GM12878 (cell line): ENCODE measurements around the gene CXorf58. TPM values are rescaled to one million over a fixed set of nuclear protein-coding genes. Genes with fewer than 3 reads are reported as not detected.

Experiments used
- ATAC-seq: fragments of 200-7000 bp; cut with Tn5 transposase; 3 replicates; pipeline ENCODE4 v1.9.1; 2020; ENCODE audit warnings: mild to moderate bottlenecking, moderate library complexity
- BruUV-seq: library from RNA; stranded (reverse); fragments of 400-500 nt; replicated peaks from 2 replicates; lab custom pipeline; 2021; lab: Mats Ljungman, UMichigan
- CTCF ChIA-PET: fragments of 300-600 bp; sonication (Branson Sonifier 250); formaldehyde crosslinking; extraction: SDS; loops from one replicate; lab custom pipeline; 2021; ENCODE audit warnings: inconsistent platforms; lab: Yijun Ruan, JAX
- POLR2A ChIA-PET: fragments of 350-600 bp; formaldehyde crosslinking; extraction: SDS; loops from one replicate; lab custom pipeline; 2021; ENCODE audit warnings: inconsistent platforms; lab: Charles Lee
- RAD21 ChIA-PET: fragments of 300-600 bp; sonication (Branson Sonifier 250); formaldehyde crosslinking; loops from one replicate; lab custom pipeline; 2023; ENCODE audit warnings: antibody characterized with exemption; ENCODE audit not compliant: unreplicated experiment; lab: Charles Lee
- SMC1A ChIA-PET: fragments of 300-600 bp; sonication (Branson Sonifier 250); formaldehyde crosslinking; loops from one replicate; lab custom pipeline; 2023; ENCODE audit not compliant: unreplicated experiment, uncharacterized antibody; lab: Charles Lee
- DNase-seq: peaks from one replicate; pipeline ENCODE4 v3.0.0-alpha.2; 2011; ENCODE audit warnings: low read depth, low spot score
- FAIRE-seq: peaks from 3 replicates; lab custom pipeline; 2011; peaks lifted over from hg19 to GRCh38; lab: Jason Lieb, UNC
- H2AFZ ChIP-seq: 2 replicates; pipeline ENCODE4 v1.6.0; 2011; ENCODE audit warnings: low read depth, low read length, control low read depth; ENCODE audit not compliant: control insufficient read depth
- H3K27ac ChIP-seq: 2 replicates; pipeline ENCODE4 v1.5.1; 2011; ENCODE audit warnings: control low read depth; ENCODE audit not compliant: control insufficient read depth, insufficient read depth
- H3K27me3 ChIP-seq, 2 experiments: replicated peaks in 1 of 2; 2 replicates each; pipeline versions ENCODE4 v1.6.0 to v1.6.1; 2011; ENCODE audit warnings: low read length in 1 of 2; ENCODE audit not compliant: control insufficient read depth in 2 of 2, insufficient read depth in 2 of 2
- H3K36me3 ChIP-seq, 2 experiments: 2 replicates each; pipeline ENCODE4 v1.5.1; 2011; ENCODE audit warnings: low read length in 1 of 2; ENCODE audit not compliant: control insufficient read depth in 2 of 2, insufficient read depth in 2 of 2
- H3K4me1 ChIP-seq: 2 replicates; pipeline ENCODE4 v1.6.1; 2011; ENCODE audit warnings: mild to moderate bottlenecking, low read length, moderate library complexity, mixed read lengths; ENCODE audit not compliant: control insufficient read depth, insufficient read depth
- H3K4me2 ChIP-seq: 2 replicates; pipeline ENCODE4 v1.6.0; 2011; ENCODE audit warnings: control low read depth; ENCODE audit not compliant: control insufficient read depth, insufficient read depth
- H3K4me3 ChIP-seq: fragments of 200-600 bp; sonication (generic); 2 replicates; pipeline ENCODE4 v1.5.1; 2016
- H3K79me2 ChIP-seq: 2 replicates; pipeline ENCODE4 v1.6.0; 2011; ENCODE audit warnings: low read length; ENCODE audit not compliant: control insufficient read depth, insufficient read depth
- H3K9ac ChIP-seq: 2 replicates; pipeline ENCODE4 v1.8.0; 2011; ENCODE audit warnings: low read length, control low read depth, mixed read lengths; ENCODE audit not compliant: control insufficient read depth, insufficient read depth
- H3K9me3 ChIP-seq: replicated peaks from 3 replicates; pipeline ENCODE4 v1.5.1; 2011; ENCODE audit warnings: mild to moderate bottlenecking, low read length; ENCODE audit not compliant: control insufficient read depth, insufficient read depth
- H4K20me1 ChIP-seq: 2 replicates; pipeline ENCODE4 v1.6.0; 2011; ENCODE audit not compliant: control insufficient read depth, insufficient read depth
- ATF2 ChIP-seq: IDR thresholded peaks from 2 replicates; pipeline ENCODE4 v1.6.1; 2012; ENCODE audit warnings: low read length, inconsistent platforms
- BRCA1 ChIP-seq: IDR thresholded peaks from 2 replicates; pipeline ENCODE4 v1.6.1; 2011; ENCODE audit warnings: low read depth, low read length, improper control_type of control experiment
- DPF2 ChIP-seq: fragments of 450-650 bp; IDR thresholded peaks from 2 replicates; pipeline ENCODE4 v1.6.1; 2017; ENCODE audit warnings: mild to moderate bottlenecking
- ELK1 ChIP-seq: IDR thresholded peaks from 2 replicates; pipeline ENCODE4 v1.6.1; 2012; ENCODE audit warnings: low read depth, low read length, improper control_type of control experiment
- FOS ChIP-seq: IDR thresholded peaks from 3 replicates; pipeline ENCODE4 v1.6.1; 2011; ENCODE audit warnings: borderline replicate concordance; ENCODE audit not compliant: insufficient read length; ENCODE audit errors: extremely low read depth
- MEF2A ChIP-seq: IDR thresholded peaks from 2 replicates; pipeline ENCODE4 v1.6.1; 2011; ENCODE audit warnings: low read depth, mild to moderate bottlenecking, low read length, moderate library complexity; ENCODE audit not compliant: insufficient read depth
- MYC ChIP-seq: IDR thresholded peaks from 2 replicates; pipeline ENCODE4 v1.6.1; 2011; ENCODE audit warnings: mild to moderate bottlenecking, low read length, moderate library complexity, inconsistent platforms; ENCODE audit not compliant: insufficient read depth, insufficient replicate concordance, insufficient read length, severe bottlenecking
- NFYB ChIP-seq: IDR thresholded peaks from 2 replicates; pipeline ENCODE4 v1.6.1; 2011; ENCODE audit warnings: low read depth, mild to moderate bottlenecking, low read length, improper control_type of control experiment, moderate library complexity; ENCODE audit not compliant: insufficient read depth
- PKNOX1 ChIP-seq: fragments of 450-650 bp; IDR thresholded peaks from 2 replicates; pipeline ENCODE4 v1.6.1; 2016; ENCODE audit warnings: mild to moderate bottlenecking
- POU2F2 ChIP-seq: IDR thresholded peaks from 3 replicates; pipeline ENCODE4 v1.6.1; 2011; ENCODE audit warnings: low read depth, mild to moderate bottlenecking, low read length, borderline replicate concordance
- RBBP5 ChIP-seq: fragments of 200-600 bp; sonication (generic); conservative IDR thresholded peaks from 2 replicates; pipeline ENCODE4 v1.6.1; 2016
- SMAD1 ChIP-seq: fragments of 450-650 bp; IDR thresholded peaks from 2 replicates; pipeline ENCODE4 v1.6.1; 2018; ENCODE audit warnings: mild to moderate bottlenecking, low read depth; ENCODE audit not compliant: partially characterized antibody
- STAT1 ChIP-seq: fragments of 450-650 bp; conservative IDR thresholded peaks from 2 replicates; pipeline ENCODE4 v1.6.1; 2014; ENCODE audit warnings: antibody characterized with exemption, mild to moderate bottlenecking
- TARDBP ChIP-seq: IDR thresholded peaks from 2 replicates; pipeline ENCODE4 v1.6.1; 2016; ENCODE audit warnings: borderline replicate concordance
- WGBS: methylation state at CpG from one replicate; pipeline ENCODE4 v1.1.6; 2016; ENCODE audit warnings: low lambda C conversion rate; ENCODE audit not compliant: insufficient replicate concordance, insufficient coverage; ENCODE audit errors: missing lambda C conversion rate; 5-methylcytosine and 5-hydroxymethylcytosine counted together
- in situ Hi-C: fragments of 300-500 bp; cut with MboI; formaldehyde crosslinking; loops from 9 replicates; pipeline ENCODE4 v1.14.3; 2018; ENCODE audit warnings: mixed read lengths
- intact Hi-C: fragments of 100-400 bp; cut with micrococcal nuclease; formaldehyde crosslinking; loops from one replicate; pipeline ENCODE4 v1.14.2; 2022; ENCODE audit not compliant: unreplicated experiment
- polyA plus RNA-seq, 11 experiments: library from polyadenylated mRNA; depleted of rRNA in 4 of 11; unstranded in 6 of 11; stranded (reverse) in 5 of 11; fragments of >200 nt; fragmentation: Nextera tagmentation in 4 of 11; fragmentation: Illumina TruSeq in 1 of 11; extraction: Ambion mirVana in 4 of 11; extraction: Trizol in 1 of 11; gene quantifications; 1 replicate in 1 of 11; 2 replicates in 10 of 11; pipeline versions ENCODE4 v1.2.1 to v1.2.3, GENCODE V29; 2011 to 2016; ENCODE audit warnings: inconsistent platforms in 2 of 11, missing spikeins in 2 of 11, low read depth in 1 of 11
- total RNA-seq, 4 experiments: library from RNA; depleted of rRNA in 3 of 4; stranded (reverse); fragments of >200 nt in 3 of 4; fragmentation: Illumina TruSeq in 1 of 4; extraction: Trizol in 1 of 4; gene quantifications; 2 replicates each; pipeline versions ENCODE4 v1.2.1 to v1.2.3, GENCODE V29; 2013 to 2021
- TF ChIP-seq, protein P1 (sequence below), 3 experiments: IDR thresholded peaks in 2 of 3; conservative IDR thresholded peaks in 1 of 3; 2 replicates each; pipeline ENCODE4 v1.5.1; 2011; ENCODE audit warnings: low read depth in 3 of 3, low read length in 3 of 3, mild to moderate bottlenecking in 3 of 3, control low read depth in 2 of 3, moderate library complexity in 2 of 3, inconsistent platforms in 1 of 3, mixed read lengths in 1 of 3; ENCODE audit not compliant: control insufficient read depth in 2 of 3, insufficient read depth in 1 of 3; ENCODE audit errors: extremely low read depth in 1 of 3

CXorf58 gene
- total and polyA plus RNA-seq, 10 of the 15 experiments (the other 5 are each of a cell fraction or from before 2014, with no cell fraction given) = 0.10 to 0.24 (median 0.13) TPM; not detected in 5

GRCh38 chrX:23898412-23898959 is 9.3 kb upstream of the CXorf58 start:
- WGBS = 52% methylated on average over 3 of the region's 3 CpGs
- H3K36me3 ChIP-seq = no peaks in the 10 kb centered on the region
- ChIA-PET SMC1A (interaction anchor here (0.6 to 1.0 kb wide), 3 partner anchors 10 to 165 kb away, joined by 3 to 4 read pairs (median 3); no protein-coding TSS in a partner anchor), CTCF (no interaction called here), POLR2A (interaction anchor here (0.7 kb wide), 1 partner anchor 568 kb away, joined by 4 read pairs; no protein-coding TSS in a partner anchor), RAD21 (interaction anchor here (1.2 kb wide), 1 partner anchor 116 kb away, joined by 6 read pairs; the partner anchor contains the start of gene SAT1)
- peaks cover 2% of the 10 kb centered on the region for H3K79me2 ChIP-seq
- no peak overlapping the region for H3K9ac ChIP-seq
- H3K4me3 ChIP-seq = no peak overlapping the region
- FAIRE-seq (no peak), ATAC-seq (no peak), DNase-seq (no peak)
- H4K20me1 ChIP-seq = no peaks in the 10 kb centered on the region
- TF ChIP-seq MYC = no peak
- no peak for TF ChIP-seq BRCA1
- TF ChIP-seq SMAD1 = no peak
- no peak for TF ChIP-seq FOS
- TF ChIP-seq DPF2 = no peak
- TF ChIP-seq NFYB = no peak
- TF ChIP-seq STAT1 = no peak
- TF ChIP-seq MEF2A = no peak
- no peak for TF ChIP-seq ATF2
- TF ChIP-seq ELK1 = no peak
- TF ChIP-seq POU2F2 = no peak
- TF ChIP-seq PKNOX1 = no peak
- no peak for TF ChIP-seq RBBP5
- TF ChIP-seq TARDBP = no peak
- TF ChIP-seq, protein P1, sequence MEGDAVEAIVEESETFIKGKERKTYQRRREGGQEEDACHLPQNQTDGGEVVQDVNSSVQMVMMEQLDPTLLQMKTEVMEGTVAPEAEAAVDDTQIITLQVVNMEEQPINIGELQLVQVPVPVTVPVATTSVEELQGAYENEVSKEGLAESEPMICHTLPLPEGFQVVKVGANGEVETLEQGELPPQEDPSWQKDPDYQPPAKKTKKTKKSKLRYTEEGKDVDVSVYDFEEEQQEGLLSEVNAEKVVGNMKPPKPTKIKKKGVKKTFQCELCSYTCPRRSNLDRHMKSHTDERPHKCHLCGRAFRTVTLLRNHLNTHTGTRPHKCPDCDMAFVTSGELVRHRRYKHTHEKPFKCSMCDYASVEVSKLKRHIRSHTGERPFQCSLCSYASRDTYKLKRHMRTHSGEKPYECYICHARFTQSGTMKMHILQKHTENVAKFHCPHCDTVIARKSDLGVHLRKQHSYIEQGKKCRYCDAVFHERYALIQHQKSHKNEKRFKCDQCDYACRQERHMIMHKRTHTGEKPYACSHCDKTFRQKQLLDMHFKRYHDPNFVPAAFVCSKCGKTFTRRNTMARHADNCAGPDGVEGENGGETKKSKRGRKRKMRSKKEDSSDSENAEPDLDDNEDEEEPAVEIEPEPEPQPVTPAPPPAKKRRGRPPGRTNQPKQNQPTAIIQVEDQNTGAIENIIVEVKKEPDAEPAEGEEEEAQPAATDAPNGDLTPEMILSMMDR (IDR thresholded peaks at IDR 0.05 in 2 of 3, conservative IDR thresholded peaks at IDR 0.05 in 1 of 3; ENCODE audit: control insufficient read depth in 2 of 3, extremely low read depth in 1 of 3, insufficient read depth in 1 of 3, low read depth in 3 of 3, low read length in 3 of 3) = no peak
- intact Hi-C loops (no loop called here), in situ Hi-C loops (no loop called here)
- no peak overlapping the region for H3K4me2 ChIP-seq
- no peaks in the 10 kb centered on the region for H3K27me3 ChIP-seq
- H3K9me3 ChIP-seq = no peaks in the 10 kb centered on the region
- peaks cover 12% of the 10 kb centered on the region for H3K4me1 ChIP-seq
- no peak overlapping the region for H3K27ac ChIP-seq
- no peak overlapping the region; the same call in 1 of the 2 replicates for H2AFZ ChIP-seq
- no TSS peak for BruUV-seq
